ENCODE results near the gene KLF1.

The KLF1 gene

DNA sequence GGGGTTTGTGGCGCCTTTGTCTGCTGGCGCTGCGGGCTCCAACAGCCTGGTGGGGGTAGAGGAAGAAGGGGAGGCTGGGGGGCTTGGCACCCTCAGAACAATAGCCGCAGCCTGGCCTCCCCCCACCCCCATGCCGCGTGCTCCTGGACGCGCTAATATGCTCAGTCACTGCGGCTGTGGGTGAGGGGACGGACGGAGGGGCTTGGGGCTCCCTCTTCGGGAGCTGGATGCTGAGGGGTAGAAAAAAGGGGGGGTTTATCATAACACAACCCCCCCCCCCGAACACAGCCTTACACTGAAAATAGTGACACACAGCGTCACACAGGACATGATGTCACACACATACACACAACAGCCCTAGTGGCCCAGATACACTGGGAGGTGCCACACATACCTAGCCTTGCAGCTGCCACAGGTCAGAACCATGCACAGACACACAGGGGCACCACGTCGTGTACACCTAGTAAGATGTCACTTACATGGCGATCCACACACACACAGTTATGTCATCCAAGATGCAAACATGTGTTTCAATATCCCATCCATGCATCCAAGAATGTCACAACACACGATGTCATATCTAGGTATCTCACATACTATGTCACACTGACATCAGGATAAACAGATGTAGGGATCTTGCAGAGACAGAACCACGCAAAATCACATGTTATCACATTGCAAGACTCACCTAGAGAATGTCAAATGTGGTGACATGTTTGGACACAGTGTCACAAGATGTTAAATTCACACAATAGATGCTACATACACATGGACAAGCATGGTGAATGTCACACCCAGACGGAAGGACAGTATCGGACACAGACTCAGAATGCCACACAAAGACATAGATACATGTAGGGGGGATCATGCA is 47.9 kb downstream of the KLF1 start:
- DNase-seq (ENCODE audit: low read depth in 1 of 2, low spot score in 1 of 2): no peak

DNA sequence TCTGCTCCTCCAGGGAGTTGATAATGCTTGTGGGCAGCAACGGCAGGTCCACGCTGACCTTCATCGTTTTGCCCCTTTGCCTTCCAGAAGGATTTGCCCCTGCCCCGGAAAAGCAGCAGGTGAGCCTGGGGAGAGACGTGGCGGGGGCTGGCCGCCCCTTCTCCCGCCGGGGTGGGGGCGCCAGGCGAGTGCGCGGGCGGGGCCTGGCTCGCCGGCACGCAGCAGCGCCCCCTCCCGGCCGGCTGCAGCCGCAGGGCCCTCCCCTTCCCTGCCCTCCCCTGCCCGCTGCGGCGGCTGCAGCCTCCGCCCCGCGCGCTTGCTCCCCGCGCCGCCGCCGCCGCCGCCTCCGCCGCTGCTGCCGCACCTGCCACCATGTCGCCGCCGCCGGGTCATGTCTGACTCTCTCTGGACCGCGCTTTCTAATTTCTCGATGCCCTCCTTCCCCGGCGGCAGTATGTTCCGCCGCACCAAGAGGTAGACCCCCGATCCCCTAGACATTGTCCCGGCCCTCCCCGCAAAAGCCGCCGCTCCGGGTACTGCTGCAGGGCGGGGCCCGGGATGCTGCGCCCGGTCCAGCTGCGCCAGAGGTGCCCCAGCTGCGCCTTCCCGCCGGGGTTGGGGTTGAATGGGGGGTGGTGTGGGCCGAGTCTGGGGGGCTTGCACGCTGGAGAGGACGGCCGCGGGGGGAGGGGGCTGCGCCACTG is 48.7 kb downstream of the KLF1 start, which contains the start of gene MAST1:
MAST1 (plus strand) TSS at position 334 of the 704 bp plus-strand sequence; CDS start at position 392, 58 bp downstream.
- no peak for DNase-seq (ENCODE audit: low read depth in 1 of 2, low spot score in 1 of 2)

DNA sequence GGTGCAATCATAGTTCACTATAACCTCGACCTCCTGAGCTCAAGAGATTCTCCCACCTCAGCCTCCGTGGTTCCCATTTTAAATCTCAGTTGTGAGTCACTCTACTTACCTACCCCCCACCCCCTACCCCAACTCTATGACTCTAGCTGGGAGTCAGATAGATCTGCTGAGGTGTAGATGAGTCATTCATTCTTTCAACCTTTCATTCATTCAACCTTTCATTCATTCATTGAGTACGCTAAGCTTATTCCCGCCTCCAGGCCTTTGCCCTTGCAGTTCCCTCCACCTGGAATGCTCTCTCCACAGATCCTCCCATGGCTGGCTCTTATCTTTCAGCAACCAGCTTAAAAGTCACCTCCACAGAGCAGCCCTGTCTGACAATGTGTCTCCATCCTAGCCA is 49.8 kb downstream of the KLF1 start:
- no peak for DNase-seq (ENCODE audit: low read depth in 1 of 2, low spot score in 1 of 2)

- DNase-seq (ENCODE audit: low read depth in 1 of 2, low spot score in 1 of 2): no peak
Measured at GRCh38 chr19:12836529-12836863, 50.5 kb downstream of the KLF1 start.

DNA sequence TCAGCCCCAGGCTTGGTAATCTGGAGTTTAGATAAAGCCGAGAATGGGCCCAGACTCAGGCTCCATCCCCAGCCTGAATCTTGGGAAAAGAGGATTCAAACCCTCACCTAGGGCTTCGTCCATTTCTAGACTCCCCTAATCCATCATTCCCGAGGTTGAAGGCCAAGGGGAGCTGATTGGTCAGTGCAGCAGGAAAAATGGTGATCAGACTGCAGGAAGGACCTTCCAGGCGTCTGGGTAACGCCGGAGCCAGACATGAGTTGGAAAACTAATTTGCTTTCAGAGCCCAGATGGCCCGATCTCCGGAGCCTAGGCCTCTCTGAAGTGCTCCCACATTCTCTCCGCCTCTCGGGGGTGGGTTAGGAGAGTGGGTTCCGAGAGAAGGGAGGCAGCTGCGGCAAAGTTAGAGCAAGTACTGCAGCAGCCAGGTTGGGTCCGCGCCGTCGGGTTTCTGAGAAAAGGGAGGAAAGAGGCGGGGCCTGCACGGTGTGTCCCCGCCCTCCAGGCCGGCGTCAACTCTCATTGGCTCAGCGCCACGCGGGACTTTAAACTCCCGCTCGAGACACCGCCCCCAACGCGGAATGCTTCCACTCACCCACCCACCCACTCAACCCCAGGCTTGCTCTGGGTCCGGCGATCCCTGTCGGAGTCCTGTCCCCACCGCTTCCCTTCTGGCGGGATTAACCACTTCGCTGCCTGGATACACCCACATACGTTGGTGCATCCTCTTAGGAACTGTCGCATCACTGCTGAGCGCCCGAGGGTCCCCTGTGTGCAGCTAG is 51.8 kb downstream of the KLF1 start:
- no peak for DNase-seq (ENCODE audit: low read depth in 1 of 2, low spot score in 1 of 2)

DNA sequence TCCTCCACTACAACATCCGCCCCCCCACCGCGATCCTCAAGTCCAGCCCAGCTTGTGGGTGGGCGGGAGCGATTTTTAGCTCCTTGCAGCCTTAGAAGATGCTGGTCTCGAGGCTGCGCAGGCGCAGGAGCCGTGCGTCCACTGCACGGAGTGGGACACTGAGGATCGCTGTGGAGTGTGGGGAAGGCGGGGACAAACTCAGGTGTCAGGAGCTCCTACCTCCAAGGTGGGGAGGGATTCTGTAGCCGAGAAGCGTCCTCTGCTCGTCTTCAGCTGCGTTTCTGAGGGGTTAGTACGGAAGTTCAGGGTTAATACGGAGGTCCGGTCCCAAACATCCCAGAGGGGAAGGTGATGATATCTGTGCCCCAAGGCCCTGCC is 52.4 kb downstream of the KLF1 start, which contains the start of gene RTBDN:
RTBDN (minus strand) TSS at position 14 of the 378 bp plus-strand sequence. CDS start 4,600 bp downstream, outside the sequence.
- no peak for DNase-seq (ENCODE audit: low read depth in 1 of 2, low spot score in 1 of 2)
